HEK293T (cell line): ENCODE results near the gene SNRNP35.

ENCODE experiments used
- CTCF ChIA-PET: fragments of 350-600 bp; formaldehyde crosslinking; extraction: SDS; loops from one replicate; lab custom pipeline; 2021; ENCODE audit warnings: antibody characterized with exemption, inconsistent platforms; lab: Yijun Ruan, JAX
- POLR2A ChIA-PET: fragments of 350-600 bp; formaldehyde crosslinking; extraction: SDS; loops from one replicate; lab custom pipeline; 2020; ENCODE audit warnings: antibody characterized with exemption, inconsistent platforms; lab: Yijun Ruan, JAX
- DNase-seq: peaks from one replicate; pipeline ENCODE4 v3.0.0; 2012; ENCODE audit warnings: mixed read lengths; ENCODE audit errors: extremely low spot score
- ARNT ChIP-seq: fragments of 450-650 bp; IDR thresholded peaks from 2 replicates; pipeline ENCODE4 v1.6.1; 2017; ENCODE audit warnings: mild to moderate bottlenecking
- BHLHE40 ChIP-seq: fragments of 450-650 bp; IDR thresholded peaks from 2 replicates; pipeline ENCODE4 v1.6.1; 2016; ENCODE audit warnings: mild to moderate bottlenecking, moderate library complexity, borderline replicate concordance
- CTBP1 ChIP-seq: fragments of 450-650 bp; IDR thresholded peaks from 2 replicates; pipeline ENCODE4 v1.6.1; 2016; ENCODE audit warnings: borderline replicate concordance
- ELF4 ChIP-seq: fragments of 450-650 bp; IDR thresholded peaks from 2 replicates; pipeline ENCODE4 v1.6.1; 2017; ENCODE audit warnings: antibody characterized with exemption
- FOXA1 ChIP-seq: fragments of 450-650 bp; IDR thresholded peaks from 2 replicates; pipeline ENCODE4 v1.6.1; 2016; ENCODE audit warnings: mild to moderate bottlenecking
- FOXK2 ChIP-seq: fragments of 450-650 bp; IDR thresholded peaks from 2 replicates; pipeline ENCODE4 v1.6.1; 2016; ENCODE audit warnings: mild to moderate bottlenecking
- FOXM1 ChIP-seq: fragments of 450-650 bp; IDR thresholded peaks from 2 replicates; pipeline ENCODE4 v1.6.1; 2017; ENCODE audit warnings: mild to moderate bottlenecking, borderline replicate concordance
- HDGF ChIP-seq: fragments of 450-650 bp; IDR thresholded peaks from 2 replicates; pipeline ENCODE4 v1.6.1; 2017; ENCODE audit warnings: antibody characterized with exemption, borderline replicate concordance
- L3MBTL2 ChIP-seq: fragments of 450-650 bp; conservative IDR thresholded peaks from 2 replicates; pipeline ENCODE4 v1.6.1; 2016; ENCODE audit warnings: mild to moderate bottlenecking
- LEF1 ChIP-seq: fragments of 450-650 bp; IDR thresholded peaks from 2 replicates; pipeline ENCODE4 v1.6.1; 2017; ENCODE audit warnings: mild to moderate bottlenecking, borderline replicate concordance
- NFRKB ChIP-seq: fragments of 450-650 bp; IDR thresholded peaks from 2 replicates; pipeline ENCODE4 v1.6.1; 2016; ENCODE audit warnings: mild to moderate bottlenecking, moderate library complexity
- SP1 ChIP-seq: fragments of 450-650 bp; IDR thresholded peaks from 2 replicates; pipeline ENCODE4 v1.6.1; 2017
- SUZ12 ChIP-seq: fragments of 450-650 bp; IDR thresholded peaks from 2 replicates; pipeline ENCODE4 v1.6.1; 2016; ENCODE audit warnings: mild to moderate bottlenecking
- TARDBP ChIP-seq: fragments of 450-650 bp; IDR thresholded peaks from 2 replicates; pipeline ENCODE4 v1.6.1; 2016
- ZNF384 ChIP-seq: fragments of 450-650 bp; IDR thresholded peaks from 2 replicates; pipeline ENCODE4 v1.6.1; 2016
- TF ChIP-seq, protein P1 (sequence below): fragments of 450-650 bp; IDR thresholded peaks from 2 replicates; pipeline ENCODE4 v1.6.1; 2016

SNRNP35 gene

DNA sequence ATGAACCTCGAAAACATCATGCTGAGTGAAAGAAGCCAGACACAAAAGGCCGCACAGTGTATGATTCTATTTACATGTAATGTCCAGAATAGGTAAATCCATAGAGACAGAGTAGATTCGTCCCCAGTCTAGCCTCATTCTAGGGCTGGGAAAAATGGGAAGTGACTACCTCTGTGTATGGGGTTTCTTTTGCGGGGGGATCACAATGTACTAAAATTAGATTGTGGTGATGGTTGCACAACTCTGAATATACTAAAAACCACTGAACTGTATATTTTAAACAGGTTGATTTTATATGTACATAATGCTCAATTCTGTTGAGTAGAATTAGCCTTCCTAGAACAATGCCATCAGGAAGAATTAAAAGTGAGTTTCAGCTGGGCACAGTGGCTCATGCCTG is 15.2 kb upstream of the SNRNP35 start:
- no peak for DNase-seq
- TF ChIP-seq L3MBTL2 (no peak), BHLHE40 (no peak), LEF1 (no peak), NFRKB (no peak), TARDBP (no peak), SUZ12 (no peak), FOXK2 (no peak), ARNT (no peak), CTBP1 (no peak), ELF4 (no peak), HDGF (no peak), FOXA1 (no peak), FOXM1 (no peak), ZNF384 (no peak), SP1 (no peak)
- TF ChIP-seq, protein P1, sequence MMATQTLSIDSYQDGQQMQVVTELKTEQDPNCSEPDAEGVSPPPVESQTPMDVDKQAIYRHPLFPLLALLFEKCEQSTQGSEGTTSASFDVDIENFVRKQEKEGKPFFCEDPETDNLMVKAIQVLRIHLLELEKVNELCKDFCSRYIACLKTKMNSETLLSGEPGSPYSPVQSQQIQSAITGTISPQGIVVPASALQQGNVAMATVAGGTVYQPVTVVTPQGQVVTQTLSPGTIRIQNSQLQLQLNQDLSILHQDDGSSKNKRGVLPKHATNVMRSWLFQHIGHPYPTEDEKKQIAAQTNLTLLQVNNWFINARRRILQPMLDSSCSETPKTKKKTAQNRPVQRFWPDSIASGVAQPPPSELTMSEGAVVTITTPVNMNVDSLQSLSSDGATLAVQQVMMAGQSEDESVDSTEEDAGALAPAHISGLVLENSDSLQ: no peak
- ChIA-PET POLR2A (no interaction called here), CTCF (interaction anchor here (0.7 kb wide), 1 partner anchor 575 kb away, joined by 3 read pairs; no protein-coding TSS in a partner anchor)

DNA sequence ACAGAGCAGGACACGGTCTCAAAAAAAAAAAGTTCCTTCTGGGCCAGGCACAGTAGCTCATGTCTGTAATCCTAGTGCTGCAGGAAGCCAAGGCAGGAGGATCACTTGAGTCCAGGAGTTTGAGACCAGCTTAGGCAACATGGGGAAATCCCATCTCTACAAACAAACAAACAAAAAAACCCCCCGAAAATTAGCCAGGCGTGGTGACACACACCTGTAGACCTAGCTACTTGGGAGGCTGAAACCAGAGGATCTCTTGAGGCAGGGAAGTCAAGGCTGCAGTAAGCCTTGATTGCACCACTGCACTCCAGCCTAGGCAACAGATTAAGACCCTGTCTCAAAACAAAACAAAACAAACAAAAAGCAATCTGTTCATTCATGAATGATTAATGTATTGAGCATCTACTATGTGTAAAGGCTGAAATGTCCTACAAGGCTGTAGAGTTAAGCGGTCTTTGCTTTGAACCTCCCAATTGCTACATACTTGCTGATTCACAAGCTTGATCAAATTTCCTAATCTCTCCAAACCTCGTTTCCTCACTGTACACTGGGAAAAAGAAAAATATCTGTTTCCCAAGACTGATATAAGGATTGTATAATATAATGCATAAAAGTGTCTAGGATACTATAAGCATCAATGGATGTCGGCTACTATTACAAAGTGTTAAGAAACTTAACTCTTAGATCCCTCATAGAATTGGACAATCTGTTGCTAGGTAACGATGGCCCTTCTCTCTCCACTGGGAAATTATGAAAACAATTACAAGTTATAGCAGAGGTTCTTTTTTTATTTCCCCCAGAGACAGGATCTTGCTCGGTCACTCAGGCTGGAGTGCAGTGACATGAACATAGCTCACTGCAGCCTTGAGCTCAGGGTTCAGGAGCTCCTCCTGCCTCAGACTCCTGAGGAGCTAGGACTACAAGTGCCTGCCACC is 13.6 kb upstream of the SNRNP35 start:
- no peak for TF ChIP-seq HDGF
- no peak for TF ChIP-seq FOXM1
- TF ChIP-seq FOXK2: no peak
- TF ChIP-seq L3MBTL2: no peak
- TF ChIP-seq CTBP1: no peak
- no peak for TF ChIP-seq SP1
- no peak for DNase-seq
- CTCF ChIA-PET: no interaction called here
- POLR2A ChIA-PET: interaction anchor here (1.0 kb wide), 1 partner anchor 14 kb away, joined by 3 read pairs; the partner anchor contains the start of gene SNRNP35

DNA sequence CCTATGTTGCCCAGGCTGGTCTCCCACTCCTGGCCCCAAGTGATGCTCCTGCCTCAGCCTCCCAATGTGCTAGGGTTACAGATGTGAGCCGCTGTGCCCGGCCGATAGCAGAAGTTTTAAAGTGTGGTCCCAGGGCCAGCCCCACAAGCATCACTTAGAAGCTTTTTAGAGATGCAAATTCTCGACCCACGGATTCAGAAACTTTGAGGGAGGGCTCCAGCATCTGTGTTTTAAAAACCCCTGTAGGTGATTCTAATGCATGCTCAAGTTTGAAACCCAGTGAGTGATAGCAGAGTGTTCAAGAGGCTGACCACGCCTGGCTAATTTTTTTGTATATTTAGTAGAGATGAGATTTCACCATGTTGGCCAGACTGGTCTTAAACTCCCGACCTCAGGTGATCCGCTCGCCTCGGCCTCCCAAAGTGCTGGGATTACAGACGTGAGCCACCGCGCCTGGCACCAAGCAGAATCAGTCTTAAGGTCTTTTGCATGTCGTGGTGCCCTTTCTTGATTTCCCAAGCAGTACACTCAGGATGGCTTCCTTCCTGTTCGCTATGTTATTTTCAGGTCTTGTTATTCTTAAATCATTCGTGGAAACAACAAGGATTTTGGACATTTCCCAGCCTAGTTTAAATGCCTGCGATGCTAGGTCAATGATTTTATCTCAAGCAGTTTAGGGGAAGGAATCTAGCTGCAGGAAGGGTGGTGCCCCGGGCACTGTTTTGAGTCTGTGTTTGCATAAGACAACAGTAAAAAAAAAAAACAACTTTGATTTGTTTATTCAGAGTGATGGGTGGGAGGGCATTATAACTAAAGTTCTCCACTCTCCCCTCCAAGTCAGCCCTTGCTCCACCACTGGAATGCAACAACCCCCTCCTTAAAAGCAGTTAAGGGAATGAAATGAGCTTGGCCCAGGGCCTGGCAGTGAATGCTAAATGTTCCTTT is 12.3 kb upstream of the SNRNP35 start:
- no peak for DNase-seq
- no peak for TF ChIP-seq CTBP1
- TF ChIP-seq NFRKB: no peak
- no peak for TF ChIP-seq L3MBTL2
- CTCF ChIA-PET: no interaction called here
- POLR2A ChIA-PET: no interaction called here

DNA sequence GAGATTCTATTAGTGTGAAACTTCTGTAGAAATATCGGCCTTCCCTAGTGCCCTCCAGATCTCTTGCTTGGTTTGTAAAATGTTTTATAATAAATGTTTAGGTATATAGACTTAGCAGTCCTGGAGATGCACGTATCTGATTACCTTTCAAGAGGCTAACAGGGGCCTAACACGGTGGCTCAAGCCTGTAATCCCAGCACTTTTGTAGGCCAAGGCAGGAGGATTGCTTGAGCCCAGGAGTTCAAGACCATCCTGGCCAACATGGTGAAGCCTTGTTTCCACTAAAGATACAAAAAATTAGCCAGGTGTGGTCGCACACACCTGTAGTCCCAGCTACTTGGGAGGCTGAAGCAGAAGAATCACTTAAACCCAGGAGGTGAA is 11.6 kb upstream of the SNRNP35 start:
- ChIA-PET POLR2A (no interaction called here), CTCF (no interaction called here)
- TF ChIP-seq SP1 (no peak), NFRKB (no peak), ZNF384 (no peak), LEF1 (no peak), ELF4 (no peak), SUZ12 (no peak), L3MBTL2 (no peak), BHLHE40 (no peak), TARDBP (no peak), FOXA1 (no peak), HDGF (no peak), FOXK2 (no peak), CTBP1 (no peak)
- TF ChIP-seq, protein P1: no peak
- no peak for DNase-seq

DNA sequence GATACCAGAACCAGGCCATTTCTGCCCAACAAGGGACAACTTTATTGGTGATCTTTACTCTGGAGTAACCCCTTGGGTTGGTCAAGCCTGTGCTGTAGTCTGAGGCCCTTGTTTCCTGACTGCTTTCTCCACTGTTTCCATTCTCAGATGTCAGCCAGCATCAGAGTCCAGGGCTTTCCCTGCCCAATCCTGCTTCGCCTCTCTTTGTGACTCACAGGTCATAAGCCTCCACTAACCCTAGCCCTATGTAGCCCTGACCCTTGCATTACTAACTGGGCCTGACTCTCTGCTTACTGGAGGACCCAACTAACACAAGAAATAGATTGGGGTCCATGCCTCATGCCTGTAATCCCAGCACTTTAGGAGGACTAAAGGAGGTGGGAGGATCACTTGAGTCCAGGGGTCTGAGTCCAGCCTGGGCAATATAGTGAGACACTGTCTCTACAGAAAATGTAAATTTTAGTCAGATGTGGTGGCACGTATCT is 8.6 kb upstream of the SNRNP35 start:
- DNase-seq: no peak
- TF ChIP-seq FOXK2 (no peak), TARDBP (no peak), SP1 (no peak), L3MBTL2 (no peak), FOXA1 (no peak), FOXM1 (no peak), ZNF384 (no peak), ARNT (no peak), NFRKB (no peak), BHLHE40 (no peak), HDGF (no peak)
- TF ChIP-seq, protein P1: no peak
- ChIA-PET POLR2A (interaction anchor here (0.7 to 1.8 kb wide), 2 partner anchors 10 to 23 kb away, joined by 3 to 6 read pairs; partner anchors contain the start of gene SNRNP35), CTCF (no interaction called here)
